ENCODE results near the gene ASTN2. TPM values are rescaled to one million over a fixed set of nuclear protein-coding genes. Genes with fewer than 3 reads are reported as not detected.
A peak's percentile ranks its signal among the peaks of the same experiment; 100 is the strongest.

The ASTN2 gene
- total and polyA plus RNA-seq, 7 experiments from 2014 or later, result 2.2 to 5.3 (median 4.0) TPM

- ATAC-seq (peak; percentile 22), DNase-seq (no peak)
- Mint-ChIP-seq H3K4me1 (no peaks in the 10 kb centered on the region), H3K4me3 (no peak overlapping the region), H3K27me3 (no peaks in the 10 kb centered on the region), H3K27ac (no peak overlapping the region), H3K36me3 (peaks cover 0 to 17% (median 14%) of the 10 kb centered on the region in 5 donors), H3K9me3 (peaks cover 0 to 2% (median 0%) of the 10 kb centered on the region in 11 donors)
- Histone ChIP-seq H3K4me1 (ENCODE audit: control insufficient read depth in 2 of 2, insufficient read depth in 2 of 2, low read length in 2 of 2) (no peaks in the 10 kb centered on the region), H3K36me3 (ENCODE audit: control insufficient read depth in 2 of 3, insufficient read depth in 3 of 3, low read length in 3 of 3) (no peaks in the 10 kb centered on the region), H3K27me3 (ENCODE audit: control insufficient read depth in 2 of 2, insufficient read depth in 2 of 2, low read length in 2 of 2) (no peaks in the 10 kb centered on the region), H3K4me3 (ENCODE audit: low read length) (no peak overlapping the region), H3K27ac (ENCODE audit: low read depth, low read length) (no peak overlapping the region), H3K9me3 (ENCODE audit: control insufficient read depth in 2 of 3, low read length in 3 of 3) (no peaks in the 10 kb centered on the region)
- CTCF ChIA-PET, result no interaction called here
- POLR2A ChIA-PET, result no interaction called here
- intact Hi-C loops (cut with micrococcal nuclease), result no loop called here
Observed at GRCh38 chr9:116447934-116448333, 966.9 kb downstream of the ASTN2 start.

GRCh38 chr9:116442528-116442927 lies 972.3 kb downstream of the ASTN2 start:
- Histone ChIP-seq H3K4me1 (ENCODE audit: control insufficient read depth in 2 of 2, insufficient read depth in 2 of 2, low read length in 2 of 2) (no peaks in the 10 kb centered on the region), H3K4me3 (ENCODE audit: low read length) (no peak overlapping the region), H3K27ac (ENCODE audit: low read depth, low read length) (no peak overlapping the region), H3K36me3 (ENCODE audit: control insufficient read depth in 2 of 3, insufficient read depth in 3 of 3, low read length in 3 of 3) (peaks cover 0 to 18% (median 4%) of the 10 kb centered on the region in 3 experiments), H3K9me3 (ENCODE audit: control insufficient read depth in 2 of 3, low read length in 3 of 3) (no peaks in the 10 kb centered on the region), H3K27me3 (ENCODE audit: control insufficient read depth in 2 of 2, insufficient read depth in 2 of 2, low read length in 2 of 2) (no peaks in the 10 kb centered on the region)
- ATAC-seq (no peak), DNase-seq (no peak)
- intact Hi-C loops (cut with micrococcal nuclease), result no loop called here
- H3K36me3 Mint-ChIP-seq, result peaks cover 6 to 58% (median 51%) of the 10 kb centered on the region in 5 donors
- H3K27ac Mint-ChIP-seq, result no peak overlapping the region
- peaks cover 0 to 1% (median 0%) of the 10 kb centered on the region in 7 donors for H3K4me1 Mint-ChIP-seq
- H3K27me3 Mint-ChIP-seq, result no peaks in the 10 kb centered on the region
- H3K4me3 Mint-ChIP-seq, result no peak overlapping the region
- peaks cover 0 to 14% (median 3%) of the 10 kb centered on the region in 11 donors for H3K9me3 Mint-ChIP-seq
- ChIA-PET POLR2A (no interaction called here), CTCF (no interaction called here)

GRCh38 chr9:116437411-116438370 lies 977.2 kb downstream of the ASTN2 start:
- Mint-ChIP-seq H3K36me3 (peaks cover 6 to 71% (median 53%) of the 10 kb centered on the region in 5 donors), H3K27me3 (no peaks in the 10 kb centered on the region), H3K9me3 (peaks cover 0 to 14% (median 1%) of the 10 kb centered on the region in 11 donors), H3K27ac (no peak overlapping the region), H3K4me1 (no peaks in the 10 kb centered on the region), H3K4me3 (no peak overlapping the region)
- Histone ChIP-seq H3K27me3 (ENCODE audit: control insufficient read depth in 2 of 2, insufficient read depth in 2 of 2, low read length in 2 of 2) (no peaks in the 10 kb centered on the region), H3K4me1 (ENCODE audit: control insufficient read depth in 2 of 2, insufficient read depth in 2 of 2, low read length in 2 of 2) (no peaks in the 10 kb centered on the region), H3K4me3 (ENCODE audit: low read length) (no peak overlapping the region), H3K9me3 (ENCODE audit: control insufficient read depth in 2 of 3, low read length in 3 of 3) (no peaks in the 10 kb centered on the region), H3K36me3 (ENCODE audit: control insufficient read depth in 2 of 3, insufficient read depth in 3 of 3, low read length in 3 of 3) (peaks cover 0 to 18% (median 4%) of the 10 kb centered on the region in 3 experiments), H3K27ac (ENCODE audit: low read depth, low read length) (no peak overlapping the region)
- CTCF ChIA-PET, result no interaction called here
- intact Hi-C loops (cut with micrococcal nuclease), result no loop called here
- no peak for ATAC-seq
- POLR2A ChIA-PET, result no interaction called here
- no peak for DNase-seq

- ATAC-seq (no peak), DNase-seq (no peak)
- Histone ChIP-seq H3K27me3 (ENCODE audit: control insufficient read depth in 2 of 2, insufficient read depth in 2 of 2, low read length in 2 of 2) (no peaks in the 10 kb centered on the region), H3K4me3 (ENCODE audit: low read length) (no peak overlapping the region), H3K9me3 (ENCODE audit: control insufficient read depth in 2 of 3, low read length in 3 of 3) (no peaks in the 10 kb centered on the region), H3K36me3 (ENCODE audit: control insufficient read depth in 2 of 3, insufficient read depth in 3 of 3, low read length in 3 of 3) (peaks cover 0 to 13% (median 4%) of the 10 kb centered on the region in 3 experiments), H3K27ac (ENCODE audit: low read depth, low read length) (no peak overlapping the region), H3K4me1 (ENCODE audit: control insufficient read depth in 2 of 2, insufficient read depth in 2 of 2, low read length in 2 of 2) (no peaks in the 10 kb centered on the region)
- Mint-ChIP-seq H3K27me3 (no peaks in the 10 kb centered on the region), H3K27ac (no peak overlapping the region), H3K4me3 (no peak overlapping the region), H3K4me1 (no peaks in the 10 kb centered on the region), H3K36me3 (peaks cover 6 to 62% (median 40%) of the 10 kb centered on the region in 5 donors), H3K9me3 (peaks cover 0 to 14% (median 1%) of the 10 kb centered on the region in 11 donors)
- intact Hi-C loops (cut with micrococcal nuclease), result no loop called here
- ChIA-PET POLR2A (no interaction called here), CTCF (no interaction called here)
Observed at GRCh38 chr9:116436121-116436520, 978.7 kb downstream of the ASTN2 start.

GRCh38 chr9:116435706-116436105 lies 979.2 kb downstream of the ASTN2 start:
- Histone ChIP-seq H3K27me3 (ENCODE audit: control insufficient read depth in 2 of 2, insufficient read depth in 2 of 2, low read length in 2 of 2) (no peaks in the 10 kb centered on the region), H3K36me3 (ENCODE audit: control insufficient read depth in 2 of 3, insufficient read depth in 3 of 3, low read length in 3 of 3) (peaks cover 0 to 13% (median 4%) of the 10 kb centered on the region in 3 experiments), H3K4me1 (ENCODE audit: control insufficient read depth in 2 of 2, insufficient read depth in 2 of 2, low read length in 2 of 2) (no peaks in the 10 kb centered on the region), H3K27ac (ENCODE audit: low read depth, low read length) (no peak overlapping the region), H3K9me3 (ENCODE audit: control insufficient read depth in 2 of 3, low read length in 3 of 3) (no peaks in the 10 kb centered on the region), H3K4me3 (ENCODE audit: low read length) (no peak overlapping the region)
- ChIA-PET POLR2A (no interaction called here), CTCF (no interaction called here)
- intact Hi-C loops (cut with micrococcal nuclease), result no loop called here
- ATAC-seq (no peak), DNase-seq (no peak)
- Mint-ChIP-seq H3K27me3 (no peaks in the 10 kb centered on the region), H3K9me3 (peaks cover 0 to 14% (median 1%) of the 10 kb centered on the region in 11 donors), H3K36me3 (peaks cover 6 to 60% (median 36%) of the 10 kb centered on the region in 5 donors), H3K4me3 (no peak overlapping the region), H3K27ac (no peak overlapping the region), H3K4me1 (no peaks in the 10 kb centered on the region)

GRCh38 chr9:116434314-116434713 lies 980.5 kb downstream of the ASTN2 start:
- CTCF ChIA-PET, result no interaction called here
- H3K9me3 ChIP-seq (ENCODE audit: control insufficient read depth in 2 of 3, low read length in 3 of 3), result no peaks in the 10 kb centered on the region
- Mint-ChIP-seq H3K36me3 (peaks cover 0 to 55% (median 26%) of the 10 kb centered on the region in 5 donors), H3K27ac (no peak overlapping the region), H3K4me1 (no peaks in the 10 kb centered on the region), H3K4me3 (no peak overlapping the region), H3K27me3 (no peaks in the 10 kb centered on the region), H3K9me3 (peaks cover 0 to 9% (median 1%) of the 10 kb centered on the region in 11 donors)
- H3K27me3 ChIP-seq (ENCODE audit: control insufficient read depth in 2 of 2, insufficient read depth in 2 of 2, low read length in 2 of 2), result no peaks in the 10 kb centered on the region
- H3K36me3 ChIP-seq (ENCODE audit: control insufficient read depth in 2 of 3, insufficient read depth in 3 of 3, low read length in 3 of 3), result peaks cover 0 to 4% (median 0%) of the 10 kb centered on the region in 3 experiments
- H3K4me3 ChIP-seq (ENCODE audit: low read length), result no peak overlapping the region
- intact Hi-C loops (cut with micrococcal nuclease), result no loop called here
- POLR2A ChIA-PET, result no interaction called here
- DNase-seq (no peak), ATAC-seq (no peak)
- no peak overlapping the region for H3K27ac ChIP-seq (ENCODE audit: low read depth, low read length)
- no peaks in the 10 kb centered on the region for H3K4me1 ChIP-seq (ENCODE audit: control insufficient read depth in 2 of 2, insufficient read depth in 2 of 2, low read length in 2 of 2)

- intact Hi-C loops (cut with micrococcal nuclease), result no loop called here
- peaks cover 0 to 48% (median 19%) of the 10 kb centered on the region in 5 donors for H3K36me3 Mint-ChIP-seq
- no peaks in the 10 kb centered on the region for H3K9me3 ChIP-seq (ENCODE audit: control insufficient read depth in 2 of 3, low read length in 3 of 3)
- POLR2A ChIA-PET, result no interaction called here
- no peak overlapping the region for H3K4me3 ChIP-seq (ENCODE audit: low read length)
- H3K9me3 Mint-ChIP-seq, result peaks cover 0 to 3% (median 0%) of the 10 kb centered on the region in 11 donors
- H3K36me3 ChIP-seq (ENCODE audit: control insufficient read depth in 2 of 3, insufficient read depth in 3 of 3, low read length in 3 of 3), result no peaks in the 10 kb centered on the region
- DNase-seq (no peak), ATAC-seq (no peak)
- H3K27ac ChIP-seq (ENCODE audit: low read depth, low read length), result no peak overlapping the region
- no peak overlapping the region for H3K27ac Mint-ChIP-seq
- no peaks in the 10 kb centered on the region for H3K4me1 ChIP-seq (ENCODE audit: control insufficient read depth in 2 of 2, insufficient read depth in 2 of 2, low read length in 2 of 2)
- CTCF ChIA-PET, result no interaction called here
- H3K27me3 Mint-ChIP-seq, result no peaks in the 10 kb centered on the region
- H3K27me3 ChIP-seq (ENCODE audit: control insufficient read depth in 2 of 2, insufficient read depth in 2 of 2, low read length in 2 of 2), result no peaks in the 10 kb centered on the region
- H3K4me1 Mint-ChIP-seq, result no peaks in the 10 kb centered on the region
- no peak overlapping the region for H3K4me3 Mint-ChIP-seq
Observed at GRCh38 chr9:116432051-116432450, 982.8 kb downstream of the ASTN2 start.
